ENCODE measurements around the gene RPL41. TPM values are rescaled to one million over a fixed set of nuclear protein-coding genes. Genes with fewer than 3 reads are reported as not detected.

Gene RPL41
- total and polyA plus RNA-seq, 10 of the 15 experiments (the other 5 are each of a cell fraction or from before 2014, with no cell fraction given): 4,144 to 19,112 (median 8,004) TPM

- Histone ChIP-seq H2AFZ (ENCODE audit: control insufficient read depth, low read depth, low read length) (no peak overlapping the region), H3K9ac (ENCODE audit: control insufficient read depth, insufficient read depth, low read length) (no peak overlapping the region), H3K4me3 (no peak overlapping the region), H3K4me2 (ENCODE audit: control insufficient read depth, insufficient read depth) (no peak overlapping the region), H3K27ac (ENCODE audit: control insufficient read depth, insufficient read depth) (no peak overlapping the region), H3K36me3 (ENCODE audit: control insufficient read depth in 2 of 2, insufficient read depth in 2 of 2, low read length in 1 of 2) (peaks cover 25 to 40% of the 10 kb centered on the region in 2 experiments), H3K4me1 (ENCODE audit: control insufficient read depth, insufficient read depth, low read length) (peaks cover 14% of the 10 kb centered on the region), H3K9me3 (replicated peaks; ENCODE audit: control insufficient read depth, insufficient read depth, low read length) (no peaks in the 10 kb centered on the region), H3K79me2 (ENCODE audit: control insufficient read depth, insufficient read depth, low read length) (peaks cover 21% of the 10 kb centered on the region), H4K20me1 (ENCODE audit: control insufficient read depth, insufficient read depth) (no peaks in the 10 kb centered on the region), H3K27me3 (replicated peaks in 1 of 2; ENCODE audit: control insufficient read depth in 2 of 2, insufficient read depth in 2 of 2, low read length in 1 of 2) (no peaks in the 10 kb centered on the region)
- ATAC-seq (no peak), DNase-seq (ENCODE audit: low read depth, low spot score) (no peak), FAIRE-seq (no peak)
- ChIA-PET SMC1A (ENCODE audit: uncharacterized antibody, unreplicated experiment) (no interaction called here), CTCF (no interaction called here), RAD21 (ENCODE audit: unreplicated experiment) (no interaction called here), POLR2A (no interaction called here)
- WGBS (ENCODE audit: insufficient coverage, insufficient replicate concordance, low lambda C conversion rate, missing lambda C conversion rate): 94% methylated on average over 17 of the region's 17 CpGs
- in situ Hi-C loops (cut with MboI): no loop called here
- BruUV-seq (replicated peaks): no TSS peak
- intact Hi-C loops (cut with micrococcal nuclease; ENCODE audit: unreplicated experiment): no loop called here
- TF ChIP-seq RCOR1 (conservative IDR thresholded peaks at IDR 0.05; ENCODE audit: low read depth, low read length): no peak
- no peak for TF ChIP-seq MYC (IDR thresholded peaks at IDR 0.05; ENCODE audit: insufficient read depth, insufficient read length, insufficient replicate concordance, low read length, severe bottlenecking)
- no peak for TF ChIP-seq ZBTB33 (IDR thresholded peaks at IDR 0.05)
- no peak for TF ChIP-seq TCF12 (IDR thresholded peaks at IDR 0.05; ENCODE audit: low read depth, low read length)
- no peak for TF ChIP-seq NR2C2 (IDR thresholded peaks at IDR 0.05; ENCODE audit: borderline replicate concordance, control insufficient read depth, insufficient read length, low read depth)
- TF ChIP-seq CREM (IDR thresholded peaks at IDR 0.05; ENCODE audit: low read depth): no peak
- no peak for TF ChIP-seq NR2F1 (conservative IDR thresholded peaks at IDR 0.05)
- peak; percentile 74 for TF ChIP-seq POLR2A (IDR thresholded peaks at IDR 0.05; ENCODE audit: low read depth, low read length)
- TF ChIP-seq BCLAF1 (IDR thresholded peaks at IDR 0.05): no peak
- no peak for TF ChIP-seq RB1 (IDR thresholded peaks at IDR 0.05; ENCODE audit: borderline replicate concordance)
- no peak for TF ChIP-seq JUND (IDR thresholded peaks at IDR 0.05; ENCODE audit: low read depth, low read length)
- TF ChIP-seq POLR2AphosphoS5 (IDR thresholded peaks at IDR 0.05; ENCODE audit: low read length): 0 out of 2 replicates have a peak, but pooled peaks have one; percentile 13
These were observed 47.9 kb downstream of the RPL41 start for GRCh38 chr12:56164345-56164729.
